GM15510 (cell line): ENCODE results near the gene NAA30.

ENCODE experiments used
- POLR2A ChIP-seq: IDR thresholded peaks from 3 replicates; pipeline ENCODE4 v1.6.1; 2011; ENCODE audit warnings: borderline replicate concordance; ENCODE audit not compliant: insufficient read length; ENCODE audit errors: extremely low read depth

The NAA30 gene

GRCh38 chr14:57389646-57390036 is 745 bp upstream of the NAA30 start:
- TF ChIP-seq POLR2A: no peak

GRCh38 chr14:57390806-57391516 is 575 bp downstream of the NAA30 start:
- TF ChIP-seq POLR2A: no peak

- TF ChIP-seq POLR2A: no peak
Observed at GRCh38 chr14:57391517-57392195, 1.3 kb downstream of the NAA30 start.

GRCh38 chr14:57392830-57393229 is 2.4 kb downstream of the NAA30 start:
- TF ChIP-seq POLR2A: no peak

- TF ChIP-seq POLR2A: no peak
Observed at GRCh38 chr14:57400556-57401494, 10.4 kb downstream of the NAA30 start.

- TF ChIP-seq POLR2A: no peak
Observed at GRCh38 chr14:57401501-57401900, 11.1 kb downstream of the NAA30 start.

- TF ChIP-seq POLR2A: no peak
Observed at GRCh38 chr14:57402173-57402852, 11.9 kb downstream of the NAA30 start.

- no peak for TF ChIP-seq POLR2A
Observed at GRCh38 chr14:57403521-57403864, 13.1 kb downstream of the NAA30 start.

GRCh38 chr14:57405562-57405961 is 15.2 kb downstream of the NAA30 start:
- no peak for TF ChIP-seq POLR2A

GRCh38 chr14:57408037-57408436 is 17.7 kb downstream of the NAA30 start:
- TF ChIP-seq POLR2A: no peak

- no peak for TF ChIP-seq POLR2A
Observed at GRCh38 chr14:57408634-57409033, 18.2 kb downstream of the NAA30 start.

GRCh38 chr14:57412341-57412740 is 22.0 kb downstream of the NAA30 start:
- TF ChIP-seq POLR2A: no peak

- no peak for TF ChIP-seq POLR2A
Observed at GRCh38 chr14:57413849-57414248, 23.5 kb downstream of the NAA30 start.

- no peak for TF ChIP-seq POLR2A
Observed at GRCh38 chr14:57417228-57417627, 26.8 kb downstream of the NAA30 start.

- no peak for TF ChIP-seq POLR2A
Observed at GRCh38 chr14:57418999-57419398, 28.6 kb downstream of the NAA30 start.
